Measurements from ENCODE around the gene TBC1D17.

TBC1D17 gene

DNA sequence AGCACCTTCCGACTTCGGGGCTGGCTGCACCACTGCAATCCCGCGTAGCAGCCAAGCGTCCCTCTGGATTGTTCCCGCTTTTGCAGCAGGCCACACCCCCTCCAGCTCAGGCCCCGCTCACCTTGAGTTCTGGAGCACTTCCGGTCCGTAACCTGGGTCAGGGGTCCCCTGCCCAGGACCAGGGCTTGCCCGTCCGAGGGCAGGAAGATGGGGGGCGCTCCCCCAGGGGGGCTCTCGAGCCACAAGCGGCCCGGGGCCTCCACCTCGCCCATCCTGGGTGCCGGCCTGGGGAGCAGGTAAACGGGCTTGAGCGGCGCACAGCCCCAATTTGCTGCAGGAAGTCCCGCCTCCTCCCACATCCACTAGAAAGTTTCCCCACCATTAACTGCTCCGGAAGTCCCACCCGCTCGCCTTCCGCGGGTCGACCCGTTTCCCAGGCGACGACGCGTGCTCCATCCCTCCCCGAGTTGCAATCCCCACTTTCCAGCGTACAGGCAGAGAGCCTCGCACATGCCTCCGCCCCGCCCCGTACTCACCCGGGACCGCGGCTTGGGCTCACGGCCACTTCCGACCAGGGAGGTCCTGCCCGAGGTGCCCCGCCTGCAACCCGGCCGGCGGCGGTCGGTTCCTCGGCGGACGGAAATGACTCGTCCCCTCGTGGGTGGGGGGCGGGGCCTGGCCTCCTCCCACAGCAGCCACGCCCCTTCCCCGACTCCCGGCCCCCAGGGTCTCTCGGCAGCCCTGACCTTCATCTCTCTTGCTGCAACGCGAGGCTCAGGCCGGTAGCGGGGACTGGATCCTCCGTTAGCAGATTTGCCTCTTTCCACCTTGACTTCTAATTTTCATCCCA is 10.3 kb upstream of the TBC1D17 start, which contains the start of gene PNKP:
Gene PNKP (minus strand): TSS at position 644 of the 850 bp plus-strand sequence. CDS start 372 bp downstream, at position 272.
- H3K9me3 ChIP-seq (ENCODE audit: insufficient read depth, low read length): no peaks in the 10 kb centered on the region
- no peaks in the 10 kb centered on the region for H4K20me1 ChIP-seq (ENCODE audit: insufficient read depth, low read length)
- peaks cover 8% of the 10 kb centered on the region for H3K4me1 ChIP-seq (ENCODE audit: low read length)
- peaks cover 26% of the 10 kb centered on the region for H3K79me2 ChIP-seq (ENCODE audit: low read length)
- H3K9ac ChIP-seq (ENCODE audit: low read length): peak within 1 kb of the TSS; percentile 64
- H3K4me2 ChIP-seq (ENCODE audit: low read length): peak within 1 kb of the TSS; percentile 84
- no peaks in the 10 kb centered on the region for H3K27me3 ChIP-seq (ENCODE audit: low read depth, low read length)
- TF ChIP-seq EZH2phosphoT487 (IDR thresholded peaks at IDR 0.05; ENCODE audit: low read depth): no peak
- TF ChIP-seq, protein P1, sequence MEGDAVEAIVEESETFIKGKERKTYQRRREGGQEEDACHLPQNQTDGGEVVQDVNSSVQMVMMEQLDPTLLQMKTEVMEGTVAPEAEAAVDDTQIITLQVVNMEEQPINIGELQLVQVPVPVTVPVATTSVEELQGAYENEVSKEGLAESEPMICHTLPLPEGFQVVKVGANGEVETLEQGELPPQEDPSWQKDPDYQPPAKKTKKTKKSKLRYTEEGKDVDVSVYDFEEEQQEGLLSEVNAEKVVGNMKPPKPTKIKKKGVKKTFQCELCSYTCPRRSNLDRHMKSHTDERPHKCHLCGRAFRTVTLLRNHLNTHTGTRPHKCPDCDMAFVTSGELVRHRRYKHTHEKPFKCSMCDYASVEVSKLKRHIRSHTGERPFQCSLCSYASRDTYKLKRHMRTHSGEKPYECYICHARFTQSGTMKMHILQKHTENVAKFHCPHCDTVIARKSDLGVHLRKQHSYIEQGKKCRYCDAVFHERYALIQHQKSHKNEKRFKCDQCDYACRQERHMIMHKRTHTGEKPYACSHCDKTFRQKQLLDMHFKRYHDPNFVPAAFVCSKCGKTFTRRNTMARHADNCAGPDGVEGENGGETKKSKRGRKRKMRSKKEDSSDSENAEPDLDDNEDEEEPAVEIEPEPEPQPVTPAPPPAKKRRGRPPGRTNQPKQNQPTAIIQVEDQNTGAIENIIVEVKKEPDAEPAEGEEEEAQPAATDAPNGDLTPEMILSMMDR (IDR thresholded peaks at IDR 0.05; ENCODE audit: low read depth, low read length): no peak
- peak within 1 kb of the TSS; percentile 81; the same call in 1 of the 2 replicates for H2AFZ ChIP-seq (ENCODE audit: low read depth, low read length)
- peak within 1 kb of the TSS; percentile 65 for H3K27ac ChIP-seq (ENCODE audit: low read length)
- peaks cover 31% of the 10 kb centered on the region for H3K36me3 ChIP-seq (replicated peaks; ENCODE audit: low read depth, low read length)
- H3K4me3 ChIP-seq (ENCODE audit: low read length): peak within 1 kb of the TSS; percentile 77

DNA sequence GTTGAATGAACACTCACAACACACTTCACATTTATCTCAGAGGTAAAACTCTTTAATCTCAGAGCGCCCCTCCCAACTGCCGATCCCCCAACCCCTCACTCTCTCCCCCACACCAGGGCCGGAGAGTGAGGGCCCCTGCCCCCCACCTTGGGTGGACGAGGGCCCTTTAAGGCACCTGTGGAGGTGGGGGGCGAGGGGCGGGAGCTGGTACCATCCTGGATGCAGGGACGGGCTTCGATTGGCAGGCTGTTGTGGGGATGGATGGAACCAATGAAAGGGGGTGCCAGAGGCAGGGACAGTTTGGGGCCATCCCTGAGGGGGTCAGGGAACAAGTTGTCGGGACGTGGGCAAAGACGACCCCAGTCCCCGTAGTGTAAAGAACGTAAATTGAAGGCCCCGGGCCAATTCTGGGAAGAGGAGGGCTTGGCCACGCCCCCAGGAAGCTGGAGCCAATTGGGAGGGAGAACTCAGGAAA is 8.5 kb upstream of the TBC1D17 start:
- Histone ChIP-seq H3K27me3 (ENCODE audit: low read depth, low read length) (no peaks in the 10 kb centered on the region), H3K4me3 (ENCODE audit: low read length) (peak overlapping the region; percentile 61), H3K4me1 (ENCODE audit: low read length) (peaks cover 8% of the 10 kb centered on the region), H4K20me1 (ENCODE audit: insufficient read depth, low read length) (no peaks in the 10 kb centered on the region), H3K9ac (ENCODE audit: low read length) (no peak overlapping the region), H3K9me3 (ENCODE audit: insufficient read depth, low read length) (no peaks in the 10 kb centered on the region), H3K36me3 (replicated peaks; ENCODE audit: low read depth, low read length) (peaks cover 15% of the 10 kb centered on the region), H3K4me2 (ENCODE audit: low read length) (peak overlapping the region; percentile 46), H3K79me2 (ENCODE audit: low read length) (peaks cover 26% of the 10 kb centered on the region), H2AFZ (ENCODE audit: low read depth, low read length) (no peak overlapping the region), H3K27ac (ENCODE audit: low read length) (no peak overlapping the region)
- TF ChIP-seq, protein P1 (IDR thresholded peaks at IDR 0.05; ENCODE audit: low read depth, low read length): no peak
- TF ChIP-seq EZH2phosphoT487 (IDR thresholded peaks at IDR 0.05; ENCODE audit: low read depth): no peak

DNA sequence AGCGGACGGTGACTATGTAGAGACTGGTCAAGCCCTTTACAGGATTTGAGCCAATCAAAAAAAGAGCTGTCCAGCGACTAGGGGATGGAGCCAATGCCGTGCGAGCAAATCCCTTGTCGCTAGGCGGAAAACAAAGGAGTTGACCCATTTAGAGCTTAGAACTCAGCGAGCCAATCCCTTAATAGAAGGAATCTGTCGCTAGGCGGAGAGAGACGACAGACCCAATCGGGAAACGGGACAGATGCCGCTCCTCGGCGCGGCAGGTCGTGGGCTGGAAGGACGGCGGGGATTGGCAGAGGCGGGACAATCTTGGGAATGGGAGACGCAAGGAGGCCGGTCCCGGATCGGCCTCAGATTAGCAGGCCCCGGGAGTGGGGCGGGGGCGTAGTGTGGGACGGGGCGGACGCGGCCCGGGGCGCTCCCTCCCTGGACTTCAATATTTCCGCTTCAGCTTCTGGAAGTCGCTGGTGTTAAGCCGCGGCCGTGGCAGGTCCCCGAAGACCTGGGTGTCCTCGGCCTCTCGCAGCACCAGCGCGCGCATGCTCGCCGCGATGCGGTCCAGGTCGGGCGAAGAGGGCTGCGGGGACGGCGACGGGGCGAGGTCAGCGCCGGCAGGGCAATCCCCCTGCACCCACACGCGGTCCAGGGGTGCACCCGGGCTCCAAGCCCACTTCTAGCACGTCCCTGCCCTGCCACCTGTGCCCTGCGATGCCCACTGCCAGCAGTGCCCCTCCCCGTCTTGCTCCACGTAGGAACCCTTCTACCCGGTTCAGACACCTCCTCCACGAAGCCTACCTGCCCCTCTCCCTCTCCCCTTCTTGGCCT is 7.8 kb upstream of the TBC1D17 start:
- H4K20me1 ChIP-seq (ENCODE audit: insufficient read depth, low read length): no peaks in the 10 kb centered on the region
- H3K9ac ChIP-seq (ENCODE audit: low read length): peak overlapping the region; percentile 26; the same call in 1 of the 2 replicates
- TF ChIP-seq, protein P1 (IDR thresholded peaks at IDR 0.05; ENCODE audit: low read depth, low read length): no peak
- TF ChIP-seq EZH2phosphoT487 (IDR thresholded peaks at IDR 0.05; ENCODE audit: low read depth): no peak
- no peaks in the 10 kb centered on the region for H3K9me3 ChIP-seq (ENCODE audit: insufficient read depth, low read length)
- no peak overlapping the region for H3K27ac ChIP-seq (ENCODE audit: low read length)
- H3K4me2 ChIP-seq (ENCODE audit: low read length): peak overlapping the region; percentile 43
- H3K79me2 ChIP-seq (ENCODE audit: low read length): peaks cover 26% of the 10 kb centered on the region
- no peaks in the 10 kb centered on the region for H3K27me3 ChIP-seq (ENCODE audit: low read depth, low read length)
- H3K4me1 ChIP-seq (ENCODE audit: low read length): peaks cover 8% of the 10 kb centered on the region
- H2AFZ ChIP-seq (ENCODE audit: low read depth, low read length): no peak overlapping the region
- peak overlapping the region; percentile 61 for H3K4me3 ChIP-seq (ENCODE audit: low read length)
- peaks cover 8% of the 10 kb centered on the region for H3K36me3 ChIP-seq (replicated peaks; ENCODE audit: low read depth, low read length)
